Measurements from ENCODE around the gene CRIM1. TPM values are rescaled to one million over a fixed set of nuclear protein-coding genes. Genes with fewer than 3 reads are reported as not detected.

The CRIM1 gene
- total and polyA plus RNA-seq, 2 of the 8 experiments (the other 6 are each of a cell fraction or from before 2014, with no cell fraction given) = 9.4 to 28.4 TPM

DNA sequence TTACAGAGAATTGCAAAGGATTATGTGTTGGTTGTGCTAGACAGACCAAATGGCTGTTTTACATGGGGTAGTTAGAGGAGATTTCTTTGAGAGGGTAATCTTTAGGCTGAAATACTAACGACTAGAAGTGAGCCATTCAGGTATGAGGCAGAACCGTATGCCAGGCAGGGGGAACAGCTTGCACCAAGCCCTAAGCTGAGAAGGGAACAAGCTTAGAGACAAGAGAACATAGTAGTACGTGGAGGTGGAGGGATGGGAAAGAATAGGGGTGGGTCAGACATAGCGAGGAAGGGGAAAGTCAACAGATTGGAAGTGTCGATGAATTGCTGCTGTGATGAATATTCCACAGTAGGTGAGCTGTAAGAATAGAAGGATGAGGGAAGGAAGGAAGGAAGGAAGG is 20.0 kb upstream of the CRIM1 start (continued):
- TF ChIP-seq, protein P1, sequence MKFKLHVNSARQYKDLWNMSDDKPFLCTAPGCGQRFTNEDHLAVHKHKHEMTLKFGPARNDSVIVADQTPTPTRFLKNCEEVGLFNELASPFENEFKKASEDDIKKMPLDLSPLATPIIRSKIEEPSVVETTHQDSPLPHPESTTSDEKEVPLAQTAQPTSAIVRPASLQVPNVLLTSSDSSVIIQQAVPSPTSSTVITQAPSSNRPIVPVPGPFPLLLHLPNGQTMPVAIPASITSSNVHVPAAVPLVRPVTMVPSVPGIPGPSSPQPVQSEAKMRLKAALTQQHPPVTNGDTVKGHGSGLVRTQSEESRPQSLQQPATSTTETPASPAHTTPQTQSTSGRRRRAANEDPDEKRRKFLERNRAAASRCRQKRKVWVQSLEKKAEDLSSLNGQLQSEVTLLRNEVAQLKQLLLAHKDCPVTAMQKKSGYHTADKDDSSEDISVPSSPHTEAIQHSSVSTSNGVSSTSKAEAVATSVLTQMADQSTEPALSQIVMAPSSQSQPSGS (IDR thresholded peaks at IDR 0.05; ENCODE audit: low read length) = no peak
